Suprapubic skin (tissue), 4 donors: Measurements from ENCODE around the gene ISG15. TPM values are rescaled to one million over a fixed set of nuclear protein-coding genes. Genes with fewer than 3 reads are reported as not detected.
A peak's percentile ranks its signal among the peaks of the same experiment; 100 is the strongest.

ENCODE experiments used
- DNase-seq, 2 donors: peaks; one replicate each; pipeline ENCODE4 v3.0.0-alpha.2; 2019; ENCODE audit warnings: low spot score in 2 of 2
- H3K27ac ChIP-seq: fragments of 200-600 bp; sonication (generic); one replicate; pipeline ENCODE4 v1.5.1; 2019
- H3K27me3 ChIP-seq: fragments of 200-600 bp; sonication (generic); one replicate; pipeline ENCODE4 v1.5.1; 2019
- H3K36me3 ChIP-seq: fragments of 200-600 bp; sonication (generic); one replicate; pipeline ENCODE4 v1.5.1; 2019
- H3K4me1 ChIP-seq: fragments of 200-600 bp; sonication (generic); one replicate; pipeline ENCODE4 v1.5.1; 2019
- H3K4me3 ChIP-seq: fragments of 200-600 bp; sonication (generic); one replicate; pipeline ENCODE4 v1.5.1; 2019; ENCODE audit warnings: mild to moderate bottlenecking
- H3K9me3 ChIP-seq: fragments of 200-600 bp; sonication (generic); one replicate; pipeline ENCODE4 v1.5.1; 2019
- CTCF ChIP-seq, 2 donors: fragments of 200-600 bp in 1 of 2; fragments of 450-650 bp in 1 of 2; sonication (generic) in 1 of 2; IDR thresholded peaks; one replicate each; pipeline ENCODE4 v1.5.1; 2016 to 2019; ENCODE audit warnings: antibody characterized with exemption in 2 of 2, mild to moderate bottlenecking in 1 of 2, moderate library complexity in 1 of 2
- EP300 ChIP-seq: sonication (generic); formaldehyde crosslinking; IDR thresholded peaks from one replicate; pipeline ENCODE4 v1.6.1; 2017; ENCODE audit warnings: antibody characterized with exemption
- POLR2A ChIP-seq, 2 donors: fragments of 450-650 bp; IDR thresholded peaks; one replicate each; pipeline ENCODE4 v1.6.1; 2017; ENCODE audit warnings: antibody characterized with exemption in 2 of 2, mild to moderate bottlenecking in 2 of 2, moderate library complexity in 2 of 2
- POLR2AphosphoS5 ChIP-seq, 3 donors: sonication (generic); formaldehyde crosslinking; IDR thresholded peaks; one replicate each; pipeline ENCODE4 v1.6.1; 2017; ENCODE audit warnings: antibody characterized with exemption in 3 of 3
- WGBS: methylation state at CpG from one replicate; pipeline ENCODE4 v1.1.5; 2018; 5-methylcytosine and 5-hydroxymethylcytosine counted together
- total RNA-seq, 4 donors: library from RNA; depleted of rRNA; stranded (reverse); fragments of >200 nt; gene quantifications; one replicate each; pipeline ENCODE4 v1.1.0, GENCODE V29; 2016

The ISG15 gene
- total RNA-seq, 4 donors from 2014 or later = 5.4 to 10.1 (median 7.9) TPM

- Histone ChIP-seq H3K27me3 (peaks cover 19% of the 10 kb centered on the region), H3K36me3 (peaks cover 10% of the 10 kb centered on the region), H3K4me3 (peak within 1 kb of the TSS; percentile 84), H3K27ac (peak within 1 kb of the TSS; percentile 92), H3K9me3 (no peaks in the 10 kb centered on the region), H3K4me1 (peaks cover 41% of the 10 kb centered on the region)
- TF ChIP-seq POLR2AphosphoS5 (IDR thresholded peaks at IDR 0.05) (no peak), POLR2A (IDR thresholded peaks at IDR 0.05) (no peak), EP300 (no peak), CTCF (IDR thresholded peaks at IDR 0.05) (no peak)
- DNase-seq = no peak
- WGBS = 1% methylated on average over 12 of the region's 31 CpGs
Measured at GRCh38 chr1:966135-966703, 47.1 kb upstream of the ISG15 start, which contains the start of gene PLEKHN1. Gene PLEKHN1, plus strand, starts transcription at chr1:966482. Its CDS starts 50 bp downstream, at chr1:966532.

GRCh38 chr1:966704-967300 is 46.5 kb upstream of the ISG15 start:
- Histone ChIP-seq H3K27me3 (peaks cover 25% of the 10 kb centered on the region), H3K4me3 (peak overlapping the region; percentile 84), H3K4me1 (peaks cover 40% of the 10 kb centered on the region), H3K9me3 (no peaks in the 10 kb centered on the region), H3K36me3 (peaks cover 10% of the 10 kb centered on the region), H3K27ac (peak overlapping the region; percentile 92)
- TF ChIP-seq POLR2A (IDR thresholded peaks at IDR 0.05) = peak in 1 of 2 donors; percentile 10
- TF ChIP-seq POLR2AphosphoS5 (IDR thresholded peaks at IDR 0.05) = no peak
- WGBS = 0% methylated on average over 10 of the region's 60 CpGs
- DNase-seq = no peak

- Histone ChIP-seq H3K4me1 (peaks cover 40% of the 10 kb centered on the region), H3K27ac (peak overlapping the region; percentile 92), H3K36me3 (peaks cover 5% of the 10 kb centered on the region), H3K9me3 (no peaks in the 10 kb centered on the region), H3K4me3 (peak overlapping the region; percentile 84), H3K27me3 (peaks cover 34% of the 10 kb centered on the region)
- TF ChIP-seq CTCF (IDR thresholded peaks at IDR 0.05) (no peak), EP300 (no peak), POLR2A (IDR thresholded peaks at IDR 0.05) (no peak), POLR2AphosphoS5 (IDR thresholded peaks at IDR 0.05) (no peak)
- DNase-seq = no peak
- WGBS = 67% methylated on average over 1 of the region's 23 CpGs
Measured at GRCh38 chr1:967466-968343, 45.6 kb upstream of the ISG15 start.

- no peak for DNase-seq
- no peaks in the 10 kb centered on the region for H3K9me3 ChIP-seq
- H3K27me3 ChIP-seq = peaks cover 50% of the 10 kb centered on the region
- no peak overlapping the region for H3K27ac ChIP-seq
- no peak overlapping the region for H3K4me3 ChIP-seq
- TF ChIP-seq POLR2AphosphoS5 (IDR thresholded peaks at IDR 0.05) = no peak
- no peak for TF ChIP-seq EP300
- no peak for TF ChIP-seq POLR2A (IDR thresholded peaks at IDR 0.05)
- TF ChIP-seq CTCF (IDR thresholded peaks at IDR 0.05) = no peak
- 83% methylated on average over 15 of the region's 15 CpGs for WGBS
- no peaks in the 10 kb centered on the region for H3K36me3 ChIP-seq
- H3K4me1 ChIP-seq = peaks cover 40% of the 10 kb centered on the region
Measured at GRCh38 chr1:969260-969855, 43.9 kb upstream of the ISG15 start.

GRCh38 chr1:970242-970972 is 42.9 kb upstream of the ISG15 start:
- Histone ChIP-seq H3K27ac (no peak overlapping the region), H3K4me3 (no peak overlapping the region)

More at GRCh38 chr1:970242-970972, 42.9 kb upstream of the ISG15 start:
- Histone ChIP-seq H3K27me3 (peaks cover 61% of the 10 kb centered on the region), H3K36me3 (no peaks in the 10 kb centered on the region), H3K4me1 (peaks cover 43% of the 10 kb centered on the region), H3K9me3 (no peaks in the 10 kb centered on the region)
- TF ChIP-seq POLR2AphosphoS5 (IDR thresholded peaks at IDR 0.05) (no peak), POLR2A (IDR thresholded peaks at IDR 0.05) (no peak)
- 33% methylated on average over 12 of the region's 33 CpGs for WGBS
- no peak for DNase-seq
